EH (cell line): ENCODE data around the gene TGM6.
"Not testable (repeated sequence)": the region's sequence is repeated elsewhere in the genome, so short reads cannot be mapped to it uniquely, and the experiment has no call there.

ENCODE experiments used
- DNase-seq: peaks from one replicate; pipeline ENCODE4 v3.0.0-alpha.2; 2015; ENCODE audit warnings: low read depth

The TGM6 gene

DNA sequence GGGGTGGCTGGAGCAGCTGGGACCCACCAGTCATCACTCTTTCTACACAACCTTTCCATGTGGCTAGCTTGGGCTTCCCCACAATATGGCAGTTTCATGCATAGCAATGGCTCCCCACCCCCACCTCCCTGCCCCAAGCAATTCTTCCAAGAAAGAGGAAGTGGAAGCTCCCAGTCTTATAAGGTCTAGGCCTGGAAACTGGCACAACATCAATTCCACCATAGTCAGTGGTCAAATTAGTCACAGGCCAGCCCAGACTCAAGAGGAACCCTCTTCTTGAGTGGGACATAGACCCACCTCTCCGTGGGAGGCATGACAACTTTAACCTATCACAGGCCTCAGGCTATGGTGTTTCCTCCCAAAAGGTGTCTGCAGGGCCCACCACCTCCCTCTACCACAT lies 17.7 kb downstream of the TGM6 start:
- peak; percentile 55 for DNase-seq

- no peak for DNase-seq
These were observed 18.7 kb downstream of the TGM6 start for GRCh38 chr20:2399390-2399789.

DNA sequence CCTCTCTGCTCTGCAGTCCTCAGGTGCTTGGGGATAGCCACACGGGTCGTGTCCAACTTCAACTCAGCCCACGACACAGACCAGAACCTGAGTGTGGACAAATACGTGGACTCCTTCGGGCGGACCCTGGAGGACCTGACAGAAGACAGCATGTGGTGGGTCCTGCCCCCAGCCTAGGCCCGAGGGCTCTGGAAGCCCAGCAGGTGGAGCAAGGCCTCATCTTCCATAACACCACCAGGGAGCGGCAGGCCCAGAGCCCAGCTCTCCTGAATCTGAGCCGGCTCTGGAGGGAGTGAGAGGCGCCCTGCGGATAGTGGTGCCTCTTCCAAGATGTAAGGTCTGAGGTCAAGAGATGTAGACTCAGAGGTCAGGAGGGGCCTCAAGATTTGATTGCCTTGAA lies 19.6 kb downstream of the TGM6 start:
- DNase-seq, result no peak

- DNase-seq, result no peak
These were observed 20.8 kb downstream of the TGM6 start for GRCh38 chr20:2401527-2401926.

- DNase-seq, result peak; percentile 70
These were observed 21.7 kb downstream of the TGM6 start for GRCh38 chr20:2402271-2402980.

GRCh38 chr20:2403291-2404052 lies 22.8 kb downstream of the TGM6 start:
- no peak for DNase-seq

GRCh38 chr20:2405693-2406065 lies 25.0 kb downstream of the TGM6 start:
- no peak for DNase-seq

DNA sequence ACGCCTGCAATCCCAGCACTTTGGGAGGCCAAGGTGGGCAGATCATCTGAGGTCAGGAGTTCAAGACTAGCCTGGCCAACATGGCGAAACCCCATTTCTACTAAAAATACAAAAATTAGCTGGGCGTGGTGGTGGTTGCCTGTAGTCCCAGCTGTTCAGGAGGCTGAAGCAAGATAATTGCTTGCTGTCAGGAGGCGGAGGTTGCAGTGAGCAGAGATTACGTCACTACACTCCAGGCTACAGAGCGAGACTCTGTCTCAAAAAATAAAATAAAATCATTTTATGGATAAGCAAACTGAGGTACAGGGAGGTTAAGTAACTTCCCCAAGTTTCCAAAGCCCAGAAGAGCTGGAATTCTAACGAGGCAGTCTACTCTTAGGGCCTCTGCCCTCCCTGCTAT lies 26.7 kb downstream of the TGM6 start:
- DNase-seq, result not testable (repeated sequence)

- no peak for DNase-seq
These were observed 27.4 kb downstream of the TGM6 start for GRCh38 chr20:2408111-2408510.

DNA sequence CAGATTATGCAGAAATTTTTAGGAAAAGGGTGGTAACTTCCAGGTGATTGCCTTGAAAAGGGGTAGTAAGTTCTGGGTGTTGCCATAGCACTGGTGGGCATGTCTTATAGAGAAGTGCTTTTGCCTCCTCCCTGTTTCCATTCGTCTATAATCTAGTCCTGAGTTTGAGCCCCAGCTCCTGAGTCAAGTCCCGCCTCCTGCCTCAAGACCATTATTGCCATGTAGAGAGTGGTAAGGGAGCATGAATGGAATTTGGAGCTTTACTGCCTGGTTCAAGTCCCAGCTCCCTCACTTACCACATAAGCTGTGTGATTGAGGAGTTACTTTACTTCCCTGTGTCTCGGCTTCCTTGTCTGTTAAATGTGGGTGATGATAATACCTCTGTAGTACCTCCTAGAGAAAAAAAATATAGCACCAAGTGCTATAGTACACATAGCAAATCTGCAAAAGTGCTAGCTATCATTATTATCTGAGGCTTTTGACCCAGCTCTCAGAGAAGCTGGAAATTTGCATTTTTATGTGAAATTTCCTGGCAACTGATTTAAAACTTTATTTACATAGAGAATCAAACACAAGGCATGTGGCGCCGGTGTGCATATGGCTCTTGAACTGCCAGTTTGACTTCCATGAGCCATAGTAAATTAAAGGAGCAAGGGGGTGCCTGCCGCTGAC lies 36.0 kb downstream of the TGM6 start:
- DNase-seq, result no peak

DNA sequence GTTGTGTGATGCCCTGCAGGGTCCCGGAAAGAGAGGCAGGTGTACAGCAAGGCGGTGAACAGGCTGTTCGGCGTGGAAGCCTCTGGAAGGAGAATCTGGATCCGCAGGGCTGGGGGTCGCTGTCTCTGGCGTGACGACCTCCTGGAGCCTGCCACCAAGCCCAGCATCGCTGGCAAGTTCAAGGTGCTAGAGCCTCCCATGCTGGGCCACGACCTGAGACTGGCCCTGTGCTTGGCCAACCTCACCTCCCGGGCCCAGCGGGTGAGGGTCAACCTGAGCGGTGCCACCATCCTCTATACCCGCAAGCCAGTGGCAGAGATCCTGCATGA lies 36.5 kb downstream of the TGM6 start:
- no peak for DNase-seq

- DNase-seq, result no peak
These were observed 37.7 kb downstream of the TGM6 start for GRCh38 chr20:2418388-2418787.

DNA sequence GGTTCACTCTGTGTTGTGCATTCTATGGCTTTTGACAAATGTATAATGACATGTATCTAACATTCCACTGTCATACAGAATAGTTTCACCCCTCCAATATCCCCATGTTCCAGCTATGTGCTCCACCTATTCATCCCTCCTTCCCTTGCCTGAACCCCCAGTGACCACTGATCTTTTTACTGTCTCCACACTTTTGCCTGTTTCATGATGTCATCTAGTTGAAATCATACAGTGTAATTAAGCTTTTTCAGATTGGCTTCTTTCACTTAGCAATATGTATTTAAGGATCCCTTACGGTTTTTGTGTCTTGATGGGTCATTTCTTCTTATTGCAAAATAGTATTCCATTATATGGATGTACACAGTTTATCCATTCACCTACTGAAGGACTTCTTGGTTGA lies 39.8 kb downstream of the TGM6 start:
- no peak for DNase-seq

GRCh38 chr20:2421247-2421646 lies 40.5 kb downstream of the TGM6 start:
- DNase-seq, result peak; percentile 7

- DNase-seq, result peak; percentile 41
These were observed 48.4 kb downstream of the TGM6 start for GRCh38 chr20:2429051-2429450.

DNA sequence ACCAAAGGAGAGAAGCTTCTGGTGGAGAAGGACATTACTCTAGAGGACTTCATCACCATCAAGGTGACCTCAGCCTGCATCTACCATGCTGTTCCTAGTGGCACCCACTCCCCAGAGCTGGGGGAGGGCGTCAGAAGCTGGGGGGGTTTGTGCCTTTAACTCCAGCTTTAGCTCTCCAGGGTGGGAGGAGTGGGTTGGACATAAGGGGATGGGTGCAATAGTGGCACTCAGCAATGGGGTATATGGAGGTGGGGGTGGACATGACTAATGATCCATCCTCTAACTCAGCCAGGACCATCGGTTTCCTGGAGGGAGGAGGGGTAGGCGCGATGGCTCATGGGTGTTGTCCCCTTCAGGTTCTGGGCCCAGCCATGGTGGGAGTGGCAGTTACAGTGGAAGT lies 49.8 kb downstream of the TGM6 start:
- no peak for DNase-seq

DNA sequence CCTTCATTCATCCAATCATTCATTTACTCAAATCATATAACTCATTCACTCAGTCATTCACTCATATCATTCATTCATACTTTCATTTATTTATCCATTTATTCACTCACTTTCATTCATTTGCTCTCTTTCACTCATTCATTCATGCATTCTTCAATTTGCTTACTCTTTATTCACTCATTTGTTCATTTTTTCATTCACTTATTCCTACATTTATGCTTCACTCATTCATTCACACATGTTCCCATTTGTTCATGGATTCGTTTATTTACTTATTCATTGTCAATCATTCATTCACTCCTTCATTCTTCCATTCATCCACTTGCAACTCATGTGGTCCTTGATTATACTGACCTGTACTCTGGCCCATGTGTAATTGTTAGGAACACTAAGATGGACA lies 50.5 kb downstream of the TGM6 start:
- no peak for DNase-seq

DNA sequence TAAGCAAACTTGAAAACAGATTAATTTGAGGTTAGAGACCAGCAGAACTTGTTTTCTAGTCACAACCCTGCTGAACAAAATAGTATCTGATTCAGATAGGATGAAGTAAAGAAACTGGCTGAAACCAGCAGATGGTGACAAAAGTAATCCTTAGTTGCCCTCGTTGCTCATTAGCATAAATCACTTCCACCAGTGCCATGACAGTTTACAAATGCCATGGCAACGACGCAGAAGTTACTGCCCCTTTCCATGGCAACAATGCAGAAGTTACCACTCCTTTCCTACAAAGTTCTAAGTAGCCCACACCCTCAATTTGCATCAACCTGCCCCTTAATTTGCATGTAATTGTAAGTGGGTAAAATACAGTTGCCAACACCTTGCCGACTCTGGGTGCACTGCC lies 66.1 kb downstream of the TGM6 start:
- DNase-seq, result no peak

DNA sequence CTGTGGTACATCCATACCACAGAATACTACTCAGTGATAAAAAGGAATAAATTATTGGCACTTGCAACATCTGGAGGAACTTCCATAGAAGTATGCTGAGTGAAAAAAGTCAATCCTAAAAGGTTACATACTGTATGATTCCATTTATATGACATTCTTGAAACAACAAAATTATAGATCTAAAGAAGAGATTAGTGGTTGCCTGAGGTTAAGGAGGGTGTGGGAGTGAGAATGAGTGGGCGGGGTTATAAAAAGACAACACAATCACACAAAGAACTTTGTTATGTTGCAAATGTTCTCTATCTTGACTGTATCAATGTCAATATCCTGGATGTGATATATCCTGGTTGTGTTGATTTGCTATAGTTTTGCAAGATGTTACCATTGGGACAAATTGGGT lies 68.7 kb downstream of the TGM6 start:
- no peak for DNase-seq

GRCh38 chr20:2451422-2451821 lies 70.7 kb downstream of the TGM6 start:
- DNase-seq, result no peak

DNA sequence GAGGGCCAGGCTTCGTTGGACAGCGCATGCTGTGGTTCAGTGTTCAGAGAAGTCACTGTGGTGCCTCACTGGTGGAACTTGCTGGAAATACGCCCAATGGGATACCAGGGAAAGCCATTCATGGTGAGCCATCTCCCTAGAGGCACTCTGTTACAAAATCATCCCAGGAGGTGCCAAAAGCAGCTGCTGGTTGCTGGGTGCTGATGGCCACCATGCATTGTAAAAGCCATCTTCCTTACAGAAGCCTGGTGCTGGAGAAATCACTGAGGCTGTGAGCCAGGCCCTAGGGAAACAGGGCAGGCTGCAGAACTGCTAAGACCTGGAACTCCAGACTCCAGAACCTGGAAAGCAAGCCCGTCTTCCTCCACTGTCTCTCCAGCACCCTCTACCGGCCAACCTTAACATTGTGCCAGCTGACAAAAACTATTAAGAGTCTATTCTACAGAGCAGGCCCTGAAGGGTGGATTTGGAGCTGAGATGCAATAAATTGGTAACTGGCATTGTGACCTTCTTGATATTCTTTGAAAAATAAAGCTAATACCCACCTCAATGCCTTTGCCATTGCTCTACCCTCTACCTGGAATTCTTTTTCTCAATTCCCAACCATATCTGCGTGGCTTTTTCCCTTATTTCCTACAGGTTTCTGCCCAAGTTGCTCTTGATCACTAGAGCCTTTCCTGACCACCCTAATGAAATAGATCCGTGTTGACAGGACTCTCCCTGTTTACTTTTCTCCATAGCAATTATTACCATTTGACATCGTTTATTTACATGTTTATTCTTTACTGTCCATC lies 71.4 kb downstream of the TGM6 start:
- peak; percentile 76 for DNase-seq

DNA sequence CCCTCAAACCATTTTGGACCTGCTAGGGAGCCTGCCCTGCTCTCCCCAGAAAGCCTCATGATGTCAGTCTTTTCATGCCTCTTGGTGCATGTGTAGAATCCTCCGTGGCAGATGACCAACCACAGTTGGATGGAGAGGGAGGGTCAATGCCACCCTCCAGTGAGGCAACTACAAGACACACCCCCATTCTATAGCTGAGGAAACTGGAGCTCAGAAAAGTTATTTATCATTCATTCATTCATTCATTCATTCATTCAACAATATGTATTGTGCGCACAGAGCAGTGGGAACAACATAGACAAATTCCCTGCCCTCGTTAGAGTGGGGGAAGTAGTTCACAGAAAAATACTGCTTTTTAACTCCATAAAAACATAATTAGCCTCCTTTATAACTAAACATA lies 73.1 kb downstream of the TGM6 start:
- no peak for DNase-seq
